GM20000 (cell line): ENCODE results near the gene LRRC52.

Experiments used
- DNase-seq: peaks from one replicate; pipeline ENCODE4 v3.0.0; 2012; ENCODE audit warnings: low spot score
- TF ChIP-seq, protein P1 (sequence below): IDR thresholded peaks from 2 replicates; pipeline ENCODE4 v1.5.1; 2012; ENCODE audit warnings: mild to moderate bottlenecking, control low read depth; ENCODE audit errors: extremely low read depth, missing control alignments

The LRRC52 gene

DNA sequence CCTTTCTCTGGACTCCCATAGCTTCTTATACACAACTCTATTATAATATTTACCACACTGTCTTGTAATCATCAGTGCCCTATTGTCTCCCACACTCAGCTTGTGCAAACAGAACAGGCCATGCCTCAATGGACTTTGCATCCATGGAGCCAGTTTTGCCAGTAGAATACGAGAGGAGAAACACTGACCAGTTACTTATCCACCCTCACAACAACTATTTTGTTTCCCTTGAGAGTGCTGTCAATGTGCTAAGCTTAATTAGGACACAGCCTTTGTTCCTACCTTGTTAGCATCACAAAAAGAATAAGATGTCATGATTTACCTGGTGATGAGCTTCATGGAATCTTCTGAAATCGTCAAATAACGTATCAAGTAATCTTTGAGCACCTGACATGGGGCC is 18.1 kb upstream of the LRRC52 start:
- TF ChIP-seq, protein P1, sequence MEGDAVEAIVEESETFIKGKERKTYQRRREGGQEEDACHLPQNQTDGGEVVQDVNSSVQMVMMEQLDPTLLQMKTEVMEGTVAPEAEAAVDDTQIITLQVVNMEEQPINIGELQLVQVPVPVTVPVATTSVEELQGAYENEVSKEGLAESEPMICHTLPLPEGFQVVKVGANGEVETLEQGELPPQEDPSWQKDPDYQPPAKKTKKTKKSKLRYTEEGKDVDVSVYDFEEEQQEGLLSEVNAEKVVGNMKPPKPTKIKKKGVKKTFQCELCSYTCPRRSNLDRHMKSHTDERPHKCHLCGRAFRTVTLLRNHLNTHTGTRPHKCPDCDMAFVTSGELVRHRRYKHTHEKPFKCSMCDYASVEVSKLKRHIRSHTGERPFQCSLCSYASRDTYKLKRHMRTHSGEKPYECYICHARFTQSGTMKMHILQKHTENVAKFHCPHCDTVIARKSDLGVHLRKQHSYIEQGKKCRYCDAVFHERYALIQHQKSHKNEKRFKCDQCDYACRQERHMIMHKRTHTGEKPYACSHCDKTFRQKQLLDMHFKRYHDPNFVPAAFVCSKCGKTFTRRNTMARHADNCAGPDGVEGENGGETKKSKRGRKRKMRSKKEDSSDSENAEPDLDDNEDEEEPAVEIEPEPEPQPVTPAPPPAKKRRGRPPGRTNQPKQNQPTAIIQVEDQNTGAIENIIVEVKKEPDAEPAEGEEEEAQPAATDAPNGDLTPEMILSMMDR, result no peak
- no peak for DNase-seq

DNA sequence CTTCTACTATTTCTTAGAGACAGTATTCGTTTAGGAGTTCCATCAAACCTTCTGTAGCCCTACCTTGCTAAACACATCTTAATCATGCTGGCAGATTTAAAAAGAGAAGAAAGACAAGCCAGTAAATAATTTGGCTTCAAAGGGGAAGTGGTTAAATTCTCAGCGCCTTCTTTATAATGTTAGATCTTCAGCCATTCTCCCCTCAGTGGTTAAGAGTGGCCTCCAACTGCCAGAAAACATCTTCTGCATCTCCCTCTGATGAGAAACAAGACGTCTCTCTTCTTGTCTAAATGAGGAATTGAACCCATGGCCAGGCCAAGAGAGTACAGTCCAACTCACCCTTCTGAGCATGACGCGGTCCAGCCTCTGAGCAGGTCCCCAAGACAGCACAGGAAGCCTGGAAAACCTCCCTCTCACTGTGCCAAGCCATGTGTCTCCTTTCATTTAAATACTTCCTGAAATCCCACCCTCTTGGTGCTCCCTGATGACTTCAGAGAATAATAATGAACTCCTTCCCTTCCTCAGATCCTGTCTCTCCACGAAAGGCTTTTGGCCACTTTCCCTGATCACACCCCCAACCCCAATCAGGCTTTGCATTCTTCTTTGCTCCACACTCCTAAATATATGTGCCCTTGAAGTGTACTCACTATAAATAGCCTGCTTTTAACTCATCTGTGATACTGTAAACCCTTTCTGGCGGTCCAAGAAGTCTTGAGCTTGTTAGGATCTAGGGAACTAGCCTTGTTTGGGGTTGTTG is 16.4 kb upstream of the LRRC52 start:
- TF ChIP-seq, protein P1, result no peak
- no peak for DNase-seq

DNA sequence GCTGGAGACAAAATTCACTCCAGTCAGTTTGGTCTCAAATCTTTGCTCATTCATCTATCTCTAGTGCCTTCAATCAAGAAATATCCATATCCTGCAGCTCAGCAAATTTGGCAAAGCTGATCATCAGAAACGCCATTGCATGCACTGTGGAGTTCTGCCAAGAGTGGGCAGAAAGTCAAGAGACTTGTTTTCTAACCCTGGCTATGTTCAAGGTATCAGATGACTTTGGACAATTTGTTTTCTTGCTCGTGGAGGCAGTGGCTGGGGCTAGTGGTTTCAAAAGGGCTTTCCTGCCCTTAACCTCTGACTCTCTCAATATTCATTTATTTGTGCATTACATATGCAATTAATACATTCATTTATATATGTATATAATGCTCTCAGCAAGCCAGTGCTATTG is 12.8 kb upstream of the LRRC52 start:
- TF ChIP-seq, protein P1, result no peak
- DNase-seq, result no peak

DNA sequence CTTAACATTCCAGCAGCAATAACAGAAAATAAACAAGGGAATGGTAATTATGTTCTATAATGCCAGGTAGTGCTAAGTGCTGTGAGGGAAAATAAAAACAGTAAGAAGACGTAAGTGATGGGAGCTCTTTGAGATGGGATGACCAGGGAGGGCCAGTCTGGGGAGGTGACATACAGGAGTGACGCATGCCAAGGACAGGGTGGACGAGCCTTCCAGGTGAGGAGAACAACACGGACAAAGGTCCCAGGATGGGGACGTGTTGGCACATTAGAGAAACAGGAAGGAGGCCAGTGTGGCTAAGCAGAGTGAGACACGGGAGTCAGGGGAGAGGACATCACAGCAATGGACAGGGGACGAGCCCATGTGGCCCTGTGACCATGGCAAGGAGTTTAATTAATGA is 11.7 kb upstream of the LRRC52 start:
- DNase-seq, result no peak
- TF ChIP-seq, protein P1, result no peak

DNA sequence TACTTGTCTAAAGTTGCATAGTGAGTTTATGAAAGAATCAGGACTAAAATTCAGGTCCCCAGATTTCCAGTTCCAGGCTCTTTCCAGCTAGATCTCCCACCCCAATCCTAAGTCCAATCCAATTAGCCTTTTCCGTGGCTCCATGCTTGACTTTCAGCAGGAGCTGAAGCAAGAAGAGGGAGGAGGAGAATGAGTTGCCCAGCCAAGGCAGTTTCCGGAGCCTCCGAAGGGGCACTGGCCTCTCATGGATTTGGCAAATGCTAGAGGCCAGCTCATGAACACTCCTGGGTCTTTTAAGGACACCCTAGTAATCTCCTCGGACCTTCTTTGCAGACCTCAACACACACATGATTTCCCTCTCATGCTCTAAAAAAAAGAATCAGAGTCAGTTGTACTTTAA is 10.5 kb upstream of the LRRC52 start:
- no peak for DNase-seq
- TF ChIP-seq, protein P1, result no peak

DNA sequence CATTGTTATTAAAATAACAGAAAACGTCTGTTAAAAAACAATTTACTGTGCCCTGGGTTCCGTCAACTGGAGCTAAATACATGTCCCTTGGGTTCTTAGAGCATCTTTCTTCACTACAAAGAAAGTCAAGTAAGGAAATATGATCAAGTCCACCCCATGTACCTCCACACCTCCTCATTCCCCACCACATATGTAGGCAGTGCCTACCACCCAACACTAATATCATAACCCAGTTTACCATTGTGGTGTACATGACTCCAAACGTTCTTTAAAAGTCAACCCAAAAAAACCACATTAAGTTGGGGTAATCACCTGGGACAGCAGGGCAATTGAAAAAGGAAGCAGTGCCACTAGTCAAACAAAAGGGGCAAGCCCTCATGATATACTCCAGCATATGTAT is 7.8 kb upstream of the LRRC52 start:
- TF ChIP-seq, protein P1, result no peak
- no peak for DNase-seq

DNA sequence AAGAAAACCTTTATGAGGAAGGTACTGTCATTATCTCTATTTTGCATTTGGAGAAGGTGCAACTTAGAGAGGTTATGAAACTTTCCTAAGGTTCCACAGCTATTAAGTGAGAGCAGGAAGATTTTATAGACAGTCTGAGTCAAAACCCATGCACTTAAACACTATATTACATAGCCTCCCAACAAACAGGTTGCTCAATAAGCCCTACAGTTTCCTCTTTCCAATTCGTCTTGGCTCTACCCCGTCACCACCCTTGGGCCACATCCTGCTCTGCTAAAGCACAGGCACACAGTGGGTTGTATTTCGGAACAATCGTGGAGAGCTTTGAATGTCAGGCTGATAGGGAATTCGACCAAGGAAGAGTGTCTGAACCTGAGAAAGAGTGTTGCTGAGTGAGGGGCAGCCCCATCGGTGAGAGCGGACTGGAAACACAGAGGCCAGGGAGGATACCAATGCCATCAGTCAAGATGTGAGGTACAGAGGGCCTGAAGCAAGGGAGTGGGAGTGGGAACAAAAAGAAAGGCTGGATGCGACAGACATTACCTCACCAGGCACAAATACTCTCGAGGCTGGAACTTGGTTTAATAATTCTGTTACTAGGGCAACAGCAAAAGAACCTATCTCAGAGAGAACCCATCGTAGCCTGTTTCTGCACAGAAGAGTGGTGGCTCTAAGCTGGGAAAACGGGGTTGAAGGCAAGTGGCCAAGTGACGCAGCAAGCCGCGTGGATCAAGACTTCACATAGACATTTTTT is 6.3 kb upstream of the LRRC52 start:
- TF ChIP-seq, protein P1, result no peak
- DNase-seq, result no peak
